HepG2 (cell line): ENCODE measurements around the gene QPCT.

ENCODE experiments used
- HOMEZ ChIP-seq: IDR thresholded peaks from 2 replicates; pipeline ENCODE4 v1.6.1; 2016; ENCODE audit warnings: low read depth
- IRF1 ChIP-seq: sonication (generic); formaldehyde crosslinking; IDR thresholded peaks from 2 replicates; pipeline ENCODE4 v1.4.0; 2020; ENCODE audit warnings: low read depth, mild to moderate bottlenecking, missing genetic modification reagents

- TF ChIP-seq HOMEZ (CRISPR knock-in tag) (no peak), IRF1 (CRISPR knock-in tag) (no peak)
These were observed 32.2 kb downstream of the QPCT start for GRCh38 chr2:37376421-37377186.
